ENCODE results near the gene DBNL.

Gene DBNL

DNA sequence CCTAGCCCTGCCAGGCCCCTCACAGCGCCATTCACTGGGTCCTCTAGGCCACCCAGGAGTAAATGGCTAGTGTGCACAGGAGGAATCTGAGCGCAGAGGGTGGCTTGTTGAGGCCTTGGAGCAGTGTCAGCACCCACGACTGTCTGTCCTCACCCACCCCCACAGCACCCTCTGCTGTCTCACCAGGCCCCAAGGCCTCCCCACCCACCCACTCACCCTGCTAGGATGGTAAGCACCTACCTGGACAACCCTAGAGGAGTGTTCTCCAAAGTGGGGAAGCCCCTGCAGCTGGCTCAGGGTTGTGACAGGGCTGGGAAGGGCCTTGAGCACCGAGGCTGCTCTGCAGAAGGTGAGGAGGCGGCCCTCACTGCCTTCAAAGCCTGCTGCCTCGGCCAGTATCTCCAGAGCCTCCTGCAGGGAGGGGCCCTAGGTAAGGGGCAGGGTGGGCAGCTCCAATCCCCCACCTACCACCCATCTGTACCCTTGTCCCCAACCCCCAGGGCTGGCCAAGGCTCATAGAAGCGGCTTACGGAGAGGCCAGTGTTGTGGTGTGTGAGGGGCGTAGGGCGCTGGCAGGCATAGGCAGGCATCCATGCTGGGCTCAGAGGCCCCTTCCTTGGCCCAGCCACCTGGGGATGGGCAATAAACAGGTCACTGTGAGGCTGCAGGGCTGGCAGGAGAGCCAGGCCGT lies 35.0 kb downstream of the DBNL start:
- no peak for DNase-seq

DNA sequence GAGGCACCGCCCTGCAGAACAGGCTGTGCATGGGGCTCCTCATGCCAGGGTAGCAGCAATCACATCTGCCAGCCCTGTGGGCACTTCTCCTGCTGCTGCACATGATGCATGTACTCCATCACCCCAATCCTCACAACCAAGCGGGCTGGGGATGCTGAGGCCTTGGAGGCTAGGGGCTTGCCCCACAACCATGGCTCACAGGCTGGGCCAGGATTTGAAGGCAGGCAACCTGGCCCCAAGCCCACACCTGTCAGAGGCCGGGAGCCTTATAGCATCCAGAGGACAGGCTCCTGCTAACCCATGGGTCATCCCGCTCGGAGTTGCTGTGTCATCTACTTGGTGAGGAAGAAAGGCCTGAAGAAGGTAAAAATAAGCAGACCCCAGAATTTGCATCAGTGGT lies 35.6 kb downstream of the DBNL start:
- no peak for DNase-seq

DNA sequence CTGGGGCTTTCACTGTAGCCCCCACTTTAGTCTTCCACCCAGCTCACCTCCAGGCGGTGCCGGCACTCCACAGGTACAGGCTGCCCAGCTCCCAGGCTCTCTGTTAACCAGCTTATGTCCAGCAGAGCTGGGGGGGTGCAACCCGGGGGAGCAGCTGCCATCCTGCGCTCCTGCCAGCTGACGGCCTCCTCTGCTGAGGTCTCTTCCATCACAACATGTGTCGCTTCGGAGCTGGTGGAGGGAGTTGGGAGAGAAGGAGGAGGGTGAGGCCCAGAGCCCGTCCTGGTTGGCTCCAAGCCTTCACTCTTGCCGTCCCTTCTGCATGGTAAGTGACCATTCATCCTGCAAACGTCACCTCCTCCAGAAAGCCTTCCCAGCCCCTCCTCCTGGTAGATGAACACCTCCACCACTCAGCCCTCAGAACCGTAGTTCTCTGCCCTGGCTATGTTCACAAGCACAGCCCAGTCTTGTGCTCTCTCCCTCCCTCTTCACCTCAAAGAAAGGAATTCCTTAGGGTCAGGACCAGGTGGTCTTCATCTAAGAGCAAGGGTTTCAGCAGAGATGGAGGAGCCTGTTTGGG lies 36.3 kb downstream of the DBNL start:
- DNase-seq, result no peak

DNA sequence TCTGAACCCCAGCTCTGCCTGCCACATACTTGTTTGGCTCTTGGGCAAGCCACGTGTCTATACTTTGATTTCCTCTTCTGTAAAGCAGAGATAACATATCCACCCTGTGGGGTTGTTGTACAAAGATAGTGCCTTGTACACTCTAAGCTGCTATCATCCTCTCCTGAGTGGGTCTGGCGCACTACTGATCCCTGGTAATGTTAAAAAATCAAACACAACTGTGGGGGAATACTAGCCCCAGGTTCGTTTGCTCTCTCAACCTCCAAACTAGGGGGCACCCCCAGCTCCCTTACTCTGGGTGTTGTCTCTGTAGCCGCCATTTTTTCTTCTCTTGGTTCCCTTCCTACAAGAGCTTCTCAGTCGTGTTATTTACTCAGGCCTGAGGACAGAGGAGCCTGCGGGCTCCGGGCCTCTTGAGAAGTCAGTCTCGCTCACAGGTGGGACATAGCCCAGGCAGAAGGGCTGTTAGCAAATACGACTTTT lies 36.8 kb downstream of the DBNL start:
- no peak for DNase-seq

DNA sequence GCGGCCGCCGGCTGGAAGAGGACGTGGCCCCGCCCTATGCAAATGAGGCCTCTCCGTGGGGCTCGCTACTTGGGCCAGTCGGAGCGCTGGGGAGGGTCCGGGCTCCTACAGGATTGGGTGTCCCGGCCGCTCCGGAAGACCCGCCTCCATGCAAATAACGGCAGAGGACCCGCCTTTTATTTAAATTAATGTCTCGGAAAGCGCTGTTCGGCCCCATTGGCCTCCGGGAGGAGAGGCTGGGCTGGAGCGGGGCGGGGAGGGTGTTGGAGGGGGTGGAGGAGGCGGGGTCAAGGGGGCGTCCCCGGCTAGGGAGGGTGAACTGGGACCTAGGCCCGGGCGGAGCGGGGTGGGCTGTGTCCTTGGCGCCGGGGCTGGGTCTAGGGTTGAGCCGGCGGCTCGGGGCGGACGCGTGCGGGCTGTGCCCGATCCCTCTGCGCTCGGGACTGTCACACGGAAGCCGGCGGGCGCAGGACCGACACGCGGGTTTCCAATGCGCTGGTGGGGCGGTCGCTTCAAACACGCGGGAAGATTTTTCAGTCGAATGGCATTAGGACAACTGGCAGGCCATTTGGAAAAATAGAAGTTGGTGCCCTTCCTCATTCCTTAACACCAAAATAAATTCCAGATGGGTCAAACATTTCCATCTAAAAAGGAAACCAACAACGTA lies 38.2 kb downstream of the DBNL start:
- DNase-seq, result peak; percentile 97

DNA sequence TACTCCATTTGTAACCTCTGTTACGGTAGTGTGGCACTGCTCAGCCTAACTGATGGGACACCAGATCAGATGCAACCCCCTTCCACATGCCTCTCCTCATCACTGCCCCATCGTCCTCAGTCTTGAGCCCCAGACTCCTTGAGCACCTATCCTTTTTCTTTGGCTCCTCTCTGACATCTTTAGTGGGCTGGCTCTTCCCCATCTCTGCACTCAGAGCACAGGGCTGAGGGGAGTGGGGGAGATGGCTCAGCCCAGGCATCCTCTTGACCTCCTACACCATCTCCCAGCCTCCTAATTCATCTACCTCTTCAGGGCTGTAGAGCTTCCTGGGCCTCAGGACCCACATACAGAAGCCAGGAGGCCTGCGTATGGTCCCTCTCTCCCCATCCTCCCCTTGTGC lies 39.3 kb downstream of the DBNL start:
- DNase-seq, result no peak

DNA sequence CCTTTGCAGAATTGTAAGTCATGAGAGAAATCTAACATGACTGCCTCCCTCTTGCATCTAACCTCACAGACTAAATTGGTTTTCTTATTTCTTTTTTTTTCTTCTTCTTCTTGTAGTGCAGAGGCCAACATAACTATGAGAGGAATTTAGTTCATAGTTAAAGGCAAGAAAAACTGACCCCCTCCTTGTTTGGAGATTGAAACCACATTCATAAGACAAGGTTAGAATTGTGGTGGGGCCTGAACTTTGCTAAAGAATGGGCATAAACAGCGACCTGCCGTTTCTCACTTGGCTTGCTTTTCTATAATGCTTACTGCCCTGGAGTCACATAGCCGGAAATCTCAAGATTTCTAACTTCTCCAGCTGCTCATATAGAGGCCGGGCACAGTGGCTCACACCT lies 40.2 kb downstream of the DBNL start:
- no peak for DNase-seq

DNA sequence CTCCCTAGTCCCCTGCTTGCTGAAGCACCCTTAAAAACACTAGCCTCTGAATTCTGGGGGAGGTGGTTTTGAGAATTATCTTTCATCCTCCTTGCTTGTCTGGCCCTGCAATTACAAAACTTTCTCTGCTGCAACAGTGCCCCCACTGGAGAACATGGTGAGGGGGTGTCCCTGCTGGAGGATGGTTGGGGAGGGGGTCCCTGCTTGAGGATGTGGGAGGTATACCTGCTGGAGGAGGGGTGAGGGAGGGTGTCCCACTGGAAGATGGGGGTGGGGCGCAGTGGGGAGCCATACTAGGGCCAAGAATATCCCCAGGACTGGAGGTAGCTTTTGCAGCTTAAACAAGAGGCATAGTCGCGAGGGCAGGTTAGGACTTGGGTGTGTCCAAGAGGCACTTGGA lies 41.0 kb downstream of the DBNL start:
- DNase-seq, result no peak

DNA sequence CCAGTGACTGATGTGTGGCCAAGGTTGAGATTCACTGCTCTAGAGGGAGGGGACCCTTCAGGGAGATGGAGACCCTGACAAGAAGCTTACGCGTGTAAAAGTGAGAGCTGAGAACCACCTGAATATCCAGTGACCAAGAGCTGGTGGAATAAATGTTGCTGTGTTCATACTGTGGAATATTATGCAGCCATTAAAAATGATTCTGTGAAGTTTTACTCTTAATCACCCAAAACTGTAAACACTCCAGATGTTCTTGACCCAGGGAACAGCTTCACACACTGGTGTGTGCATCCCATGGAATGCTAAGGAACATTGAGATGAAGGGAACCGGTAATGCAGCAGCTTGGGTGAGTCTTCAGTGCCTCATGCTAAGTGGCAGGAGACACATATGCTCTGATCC lies 42.1 kb downstream of the DBNL start:
- DNase-seq, result no peak

DNA sequence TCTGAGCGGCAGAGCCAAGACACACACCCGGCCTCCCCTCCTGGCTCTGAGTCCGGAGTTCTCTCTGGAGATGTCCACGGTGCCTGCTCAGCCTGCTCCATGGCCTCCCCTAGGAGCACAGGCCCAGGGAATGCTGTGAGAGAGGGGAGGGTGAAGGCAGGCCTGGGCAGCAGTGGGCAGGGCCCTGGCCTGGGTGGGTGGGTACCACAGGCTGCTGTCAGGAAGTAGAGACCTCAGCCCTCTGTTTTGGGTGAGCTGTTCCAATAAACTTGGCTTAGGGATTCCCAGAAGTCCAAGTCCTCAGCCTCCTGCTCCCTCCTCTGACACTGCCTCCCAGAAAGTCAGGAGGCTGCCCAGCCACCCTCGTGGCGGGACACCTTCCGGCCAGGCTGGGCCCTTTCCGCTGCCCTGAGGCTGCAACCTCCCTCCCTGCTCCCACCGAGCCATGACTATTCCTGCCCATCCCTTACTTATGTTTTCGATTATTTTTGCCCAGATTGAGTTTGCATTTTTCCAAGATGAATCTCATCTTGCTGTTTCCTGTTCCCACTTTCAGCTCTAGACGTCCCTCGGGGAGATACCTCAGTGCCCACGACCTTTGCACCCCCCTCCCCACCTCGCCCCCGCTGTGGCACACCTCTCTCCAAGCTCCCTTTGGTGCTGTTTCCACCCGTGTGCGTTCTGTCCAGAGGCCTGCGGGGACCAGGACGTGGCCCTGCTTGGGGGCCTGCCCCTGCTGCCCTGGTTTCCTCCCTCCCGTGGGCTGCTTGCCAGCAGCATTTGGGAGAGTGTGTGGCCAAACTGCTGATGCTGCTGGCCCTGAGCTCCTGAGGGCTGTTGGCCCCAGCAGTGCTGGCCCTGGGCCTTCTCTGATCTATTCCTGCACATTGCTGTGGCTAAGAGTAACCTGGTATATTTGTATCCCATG lies 43.7 kb downstream of the DBNL start:
- no peak for DNase-seq

DNA sequence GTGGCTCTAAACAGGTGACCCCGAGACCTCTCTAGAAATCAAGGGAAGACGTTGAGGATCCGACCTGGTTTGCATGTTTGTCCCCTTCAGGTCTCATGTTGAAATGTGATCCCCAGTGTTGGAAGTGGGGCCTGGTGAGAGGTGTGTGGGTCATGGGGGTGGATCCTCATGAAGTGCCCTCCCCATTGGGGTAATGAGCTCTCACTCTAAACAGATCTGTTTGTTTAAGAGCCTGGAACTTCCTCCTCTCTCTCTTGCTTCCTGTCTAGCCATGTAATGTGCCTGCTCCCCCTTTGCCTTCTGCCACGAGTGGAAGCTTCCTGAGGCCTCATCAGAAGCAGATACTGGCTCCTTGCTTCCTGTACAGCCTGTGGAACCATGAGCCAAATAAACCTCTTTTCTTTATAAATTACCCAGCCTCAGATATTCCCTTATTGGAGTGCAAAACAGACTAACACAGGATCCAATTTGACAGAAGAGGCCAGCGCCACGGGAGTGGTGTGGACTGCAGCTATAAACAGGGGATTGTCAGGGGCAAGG lies 48.7 kb downstream of the DBNL start:
- DNase-seq, result no peak

DNA sequence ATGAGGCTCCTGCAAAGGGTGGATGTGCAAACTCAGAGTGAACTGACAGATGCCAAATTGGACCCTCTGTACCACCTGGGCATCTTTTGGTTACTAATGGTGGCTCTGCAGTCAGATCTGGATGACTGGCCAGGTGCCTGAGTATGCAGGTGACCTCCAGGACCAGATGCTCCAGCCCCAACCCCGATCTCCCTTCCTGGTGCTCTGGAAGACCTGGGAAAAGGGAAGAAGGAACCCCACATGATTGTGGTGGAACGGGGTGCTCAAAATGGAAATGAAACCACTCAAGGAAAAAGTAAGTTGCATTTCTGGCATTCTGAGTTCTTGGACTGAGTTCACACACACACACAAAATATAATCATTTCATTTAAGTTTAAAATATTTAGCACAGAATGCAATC lies 49.9 kb downstream of the DBNL start:
- no peak for DNase-seq

DNA sequence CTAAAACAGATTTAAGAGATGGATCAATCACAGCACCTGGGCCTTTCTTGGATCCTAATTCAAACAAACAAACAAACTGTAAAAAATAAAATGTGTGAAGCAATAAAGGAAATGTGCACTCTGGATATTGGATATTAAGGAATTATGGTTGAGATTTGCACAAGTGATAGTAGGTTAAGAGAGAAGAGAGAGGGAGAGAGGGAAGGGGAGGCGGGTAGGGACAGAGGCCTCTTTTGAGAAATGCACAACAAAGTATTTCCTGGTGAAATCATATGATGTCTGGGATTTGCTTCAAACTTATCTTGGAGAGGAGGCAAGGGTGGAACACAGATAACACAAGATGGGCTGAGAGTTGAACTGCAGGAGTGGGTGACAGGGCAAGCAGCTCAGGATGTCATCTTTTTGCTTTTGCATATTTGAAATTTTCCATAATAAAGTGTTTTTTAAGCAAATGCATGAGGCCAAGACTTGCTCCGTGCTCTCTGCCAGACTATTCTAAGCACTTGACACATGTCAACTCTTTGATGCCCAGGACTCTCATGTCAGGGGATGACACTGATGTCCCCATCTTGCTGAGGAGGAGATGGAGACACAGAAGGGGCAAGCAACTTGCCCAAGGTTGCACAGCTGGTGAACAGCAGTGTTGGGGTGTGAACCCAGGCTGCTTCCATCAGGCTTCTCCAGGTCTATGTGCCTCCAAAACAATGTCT lies 50.5 kb downstream of the DBNL start:
- DNase-seq, result no peak

DNA sequence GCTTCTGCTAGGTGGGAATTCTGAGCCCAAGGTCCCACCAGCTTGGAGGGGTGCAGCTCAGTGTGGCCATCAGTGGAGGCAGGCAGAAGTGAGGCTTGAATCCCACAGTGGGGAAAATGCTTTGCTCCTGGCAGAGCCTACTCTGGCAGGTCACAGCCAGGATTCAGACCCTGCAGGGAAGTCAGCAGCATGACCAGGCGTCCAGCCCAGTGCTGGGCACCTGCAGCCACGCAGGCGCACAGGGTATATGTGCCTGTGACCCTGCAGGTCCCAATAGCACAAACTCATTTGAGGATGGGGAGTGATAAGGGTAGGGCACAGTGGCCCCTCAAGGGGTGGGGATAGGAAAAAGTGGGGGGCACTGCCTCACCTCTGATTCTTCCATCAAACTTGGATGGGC lies 51.3 kb downstream of the DBNL start:
- no peak for DNase-seq

DNA sequence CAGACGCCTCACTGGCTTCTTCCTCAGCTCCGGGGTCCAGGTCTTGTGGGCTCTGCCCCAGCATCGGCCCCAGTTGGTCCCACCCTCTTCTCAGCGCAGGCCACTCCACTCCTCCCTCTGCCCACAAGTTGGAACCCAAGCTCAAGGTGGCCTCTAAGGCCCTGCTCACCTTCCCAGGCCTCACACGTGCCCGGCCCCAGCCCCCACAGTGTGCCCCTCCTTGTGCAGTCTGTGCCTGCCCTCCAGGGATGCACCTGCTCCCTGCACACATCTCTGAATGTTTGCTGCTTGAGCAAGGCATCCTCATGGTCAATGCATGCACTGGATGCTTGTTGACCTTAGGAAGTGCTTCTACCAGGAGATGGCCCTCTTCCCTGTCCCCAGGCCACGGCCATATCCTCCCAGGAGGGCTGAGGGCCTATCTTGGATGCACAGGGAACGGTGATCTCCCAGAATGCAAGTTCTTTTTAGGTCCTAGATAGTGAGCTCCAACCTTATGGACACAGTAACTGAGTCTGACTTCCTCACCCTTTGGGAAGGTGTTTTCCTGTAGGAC lies 51.9 kb downstream of the DBNL start:
- no peak for DNase-seq

DNA sequence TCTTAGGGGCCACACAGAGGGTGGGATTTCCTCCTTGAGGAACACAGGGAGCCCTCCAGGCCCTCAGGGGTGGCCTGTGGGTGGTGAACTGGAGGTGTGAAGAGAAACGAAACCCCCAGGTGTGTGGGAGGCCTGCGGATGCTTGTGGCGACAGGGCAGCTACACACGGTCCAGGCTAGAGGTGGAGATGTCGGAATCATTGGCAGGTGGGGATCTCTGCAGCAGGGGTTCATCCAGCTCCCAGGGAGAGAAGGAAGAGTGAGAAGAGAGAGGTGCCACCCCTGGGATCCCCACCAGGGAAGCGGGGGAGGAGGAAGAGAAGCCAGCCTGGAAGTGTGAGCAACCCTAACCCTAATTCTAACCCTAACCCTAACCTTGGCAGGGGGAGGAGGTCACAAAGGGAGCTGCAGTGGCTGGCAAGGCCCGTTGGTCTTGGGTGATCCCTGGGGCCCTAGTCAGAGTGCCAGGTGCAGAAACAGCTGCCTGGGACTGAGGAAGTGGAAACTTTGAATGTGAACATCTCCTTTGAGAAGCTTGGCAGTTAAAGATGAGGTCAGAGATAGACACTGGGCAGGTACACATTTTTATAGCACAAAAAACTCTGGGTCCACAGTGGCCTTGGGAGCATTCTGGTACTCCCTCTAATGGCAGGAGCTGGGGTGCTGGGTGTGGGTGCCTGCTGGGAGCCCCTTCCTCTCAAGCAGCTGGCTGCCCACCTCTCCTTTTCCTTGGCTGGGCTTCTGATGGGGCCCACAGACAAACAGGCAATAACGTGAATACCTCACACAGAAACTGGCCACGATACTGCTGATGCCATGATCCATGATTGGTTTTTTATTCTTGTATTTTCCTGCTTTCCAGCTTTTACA lies 52.8 kb downstream of the DBNL start:
- no peak for DNase-seq

DNA sequence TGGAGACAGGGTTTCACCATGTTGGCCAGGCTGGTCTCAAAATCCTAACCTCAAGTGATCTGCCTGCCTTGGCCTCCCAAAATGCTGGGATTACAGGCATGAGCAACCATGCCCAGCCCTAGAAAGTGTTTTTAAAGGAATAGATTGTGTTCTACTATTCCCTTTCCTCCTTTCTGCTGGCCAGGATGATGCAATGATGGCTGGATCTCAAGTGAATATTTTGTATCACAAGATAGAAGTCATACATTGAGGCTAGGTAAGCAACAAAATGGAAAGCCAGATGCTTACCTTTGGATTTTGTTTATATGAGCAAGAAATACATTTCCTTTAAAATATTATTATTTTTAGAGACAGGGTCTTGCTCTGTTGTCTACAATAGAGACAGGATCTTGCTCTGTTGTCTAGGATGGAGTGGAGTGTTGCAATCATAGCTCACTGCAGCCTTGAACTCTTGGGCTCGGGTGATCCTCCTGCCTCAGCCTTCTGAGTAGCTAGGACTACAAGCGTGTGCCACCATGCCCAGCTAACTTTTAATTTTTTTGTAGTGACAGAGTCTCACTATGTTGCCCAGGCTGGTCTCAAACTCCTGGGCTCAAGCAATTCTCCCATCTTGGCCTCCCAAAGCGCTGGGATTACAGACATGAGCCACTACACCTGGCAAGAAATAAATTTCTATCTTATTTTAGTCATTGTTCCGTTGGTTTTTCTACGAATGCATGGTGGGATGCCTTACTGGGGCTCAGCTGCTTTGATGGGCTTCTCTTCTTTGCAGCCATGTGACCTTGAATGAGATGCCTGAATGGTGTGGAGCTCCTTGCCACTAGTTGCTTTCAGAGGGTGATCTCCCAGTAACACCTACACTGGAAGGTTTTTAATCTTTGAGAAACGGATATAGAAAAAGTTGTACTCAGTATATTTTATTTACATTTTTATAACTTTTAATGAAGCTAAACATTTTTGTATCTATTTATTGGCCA lies 53.9 kb downstream of the DBNL start:
- DNase-seq, result no peak

DNA sequence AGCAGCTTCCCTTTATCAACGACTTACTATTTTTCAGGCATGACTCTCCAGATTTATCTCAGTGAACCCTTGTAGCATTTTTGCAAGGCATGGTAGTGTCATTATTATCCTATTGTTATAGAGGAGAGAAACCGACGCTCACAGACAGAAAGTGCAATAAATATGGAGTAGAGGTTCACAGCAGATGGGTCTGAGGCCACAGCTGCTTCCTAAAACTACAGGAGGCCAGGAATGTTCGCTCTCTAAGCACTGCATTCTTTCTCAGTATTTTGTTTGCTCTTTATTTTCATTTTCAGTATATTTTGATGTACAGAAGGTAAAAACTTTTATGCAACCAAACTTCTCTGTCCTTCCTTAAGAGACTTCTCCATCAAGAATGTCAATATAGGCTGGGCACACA lies 55.2 kb downstream of the DBNL start:
- DNase-seq, result no peak

DNA sequence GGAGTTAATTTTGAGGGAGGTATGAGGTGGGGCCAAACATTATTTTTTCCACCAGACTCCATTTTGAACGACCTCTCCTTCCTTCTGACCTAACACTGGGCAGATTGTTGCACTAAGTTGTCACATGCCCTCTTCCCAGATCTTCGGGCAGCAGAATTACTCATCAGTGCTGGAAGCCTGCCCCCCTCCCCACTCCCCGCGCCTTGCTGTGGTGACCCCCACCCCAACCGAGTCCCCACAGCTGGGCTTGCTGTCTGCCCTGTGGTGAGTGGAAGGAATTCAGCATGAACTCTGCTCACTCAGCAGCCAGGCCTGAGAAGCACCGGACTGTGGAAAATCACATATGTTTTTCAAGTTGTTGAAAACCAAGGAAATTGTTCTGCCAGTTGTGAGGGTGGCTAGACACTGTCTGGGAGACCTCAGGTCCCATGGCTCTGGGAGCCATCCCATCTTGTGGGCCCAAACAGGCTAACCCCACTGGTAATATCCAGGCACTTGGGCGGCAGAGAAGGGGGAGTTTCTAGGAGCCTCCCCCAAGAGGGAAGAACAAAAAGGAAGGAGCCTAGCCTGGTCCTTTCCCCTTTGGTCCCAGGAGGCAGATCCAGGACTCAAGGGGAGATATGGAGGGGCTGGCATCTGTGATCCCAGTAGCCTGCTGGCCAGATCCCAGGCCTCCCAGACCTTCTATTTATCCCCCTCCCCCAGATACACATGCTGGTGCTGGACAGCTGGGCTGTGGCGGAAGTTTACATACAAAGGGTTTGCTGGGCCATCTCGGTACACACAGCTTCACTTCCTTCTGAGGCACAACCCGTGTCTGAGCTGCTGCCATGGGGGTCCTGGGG lies 56.2 kb downstream of the DBNL start:
- DNase-seq, result no peak

Measured in KG1 (cell line).